Adrenal gland (tissue), 12 donors: ENCODE data around the gene NCK2. TPM values are rescaled to one million over a fixed set of nuclear protein-coding genes. Genes with fewer than 3 reads are reported as not detected.

Source experiments
- DNase-seq, 7 donors: peaks; one replicate each; pipeline ENCODE4 v3.0.0-alpha.2; 2019 to 2020
- H3K27ac ChIP-seq, 5 donors: fragments of 200-600 bp; sonication (generic) in 4 of 5; 1 replicate in 3 of 5; 2 replicates in 2 of 5; pipeline versions ENCODE4 v1.5.1 to v1.8.0; 2016 to 2020; ENCODE audit warnings: mild to moderate bottlenecking in 1 of 5
- H3K27me3 ChIP-seq: fragments of 200-600 bp; 2 replicates; pipeline ENCODE4 v1.8.0; 2021
- H3K36me3 ChIP-seq, 2 donors: fragments of 200-600 bp; replicated peaks in 1 of 2; 1 replicate in 1 of 2; 2 replicates in 1 of 2; pipeline versions ENCODE4 v1.5.1 to v1.8.0; 2018 to 2022
- H3K4me1 ChIP-seq, 2 donors: fragments of 200-600 bp; replicated peaks in 1 of 2; 1 replicate in 1 of 2; 2 replicates in 1 of 2; pipeline versions ENCODE4 v1.5.1 to v1.8.0; 2018 to 2021
- H3K4me3 ChIP-seq, 4 donors: fragments of 200-600 bp; sonication (generic) in 3 of 4; one replicate each; pipeline ENCODE4 v1.5.1; 2016 to 2018
- H3K9me3 ChIP-seq, 3 donors: fragments of 200-600 bp; sonication (generic) in 1 of 3; replicated peaks in 1 of 3; 1 replicate in 2 of 3; 2 replicates in 1 of 3; pipeline versions ENCODE4 v1.5.1 to v1.8.0; 2016 to 2021
- POLR2A ChIP-seq, 2 donors: fragments of 450-650 bp; IDR thresholded peaks; one replicate each; pipeline ENCODE4 v1.6.1; 2017; ENCODE audit warnings: antibody characterized with exemption in 2 of 2, mild to moderate bottlenecking in 2 of 2, moderate library complexity in 1 of 2
- WGBS, 4 donors: extraction: QIAGEN DNeasy Blood & Tissue Kit in 2 of 4; methylation state at CpG; one replicate each; pipeline versions ENCODE4 v1.1.5 to v1.1.7; 2013 to 2017; 5-methylcytosine and 5-hydroxymethylcytosine counted together
- intact Hi-C, 2 donors: fragments of 100-400 bp; cut with DNase I; formaldehyde crosslinking; loops; one replicate each; pipeline versions ENCODE4 v1.14.1 to v1.15.0; 2022 to 2023
- polyA plus RNA-seq, 3 donors: library from polyadenylated mRNA; stranded (reverse); fragments of 200-250 nt in 2 of 3; fragments of 350-450 nt in 1 of 3; fragmentation: Illumina TruSeq in 1 of 3; extraction: RNeasy Lipid Tissue Mini Kit (QIAGEN cat#74804) in 1 of 3; gene quantifications; one replicate each; pipeline ENCODE4 v1.2.3, GENCODE V29; 2013 to 2014
- total RNA-seq, 9 donors: library from RNA; depleted of rRNA in 4 of 9; stranded (reverse); fragments of >200 nt in 4 of 9; fragments of 120-200 nt in 1 of 9; fragmentation: NEBNext Ultra II Directional in 1 of 9; extraction: Animal tissue kit (Norgen Biotek cat#: 25700) in 1 of 9; gene quantifications; one replicate each; pipeline versions ENCODE4 v1.1.0 to v1.2.4, GENCODE V29; 2013 to 2023
- TF ChIP-seq, protein P1 (sequence below), 6 experiments: fragments of 450-650 bp in 4 of 6; fragments of 200-600 bp in 2 of 6; sonication (generic) in 1 of 6; IDR thresholded peaks; 1 replicate in 5 of 6; 2 replicates in 1 of 6; pipeline versions ENCODE4 v1.5.1 to v1.8.0; 2016 to 2021; ENCODE audit warnings: antibody characterized with exemption in 6 of 6, mild to moderate bottlenecking in 2 of 6, moderate library complexity in 1 of 6
- donor health status: healthy with polysubstance abuse.
- donor health status: Bipolar disorder and iron deficiency.
- donor health status: DM: yes; HTN: yes; CAD: no.
- donor health status: DM: no; HTN: no; CAD: no.
- donor health status: DM: no; HTN: no; CAD: no.
- donor health status: DM: yes; HTN: yes; CAD: no.

Gene NCK2
- total and polyA plus RNA-seq, 12 donors, result 13.7 to 56.0 (median 37.3) TPM

- H3K4me3 ChIP-seq, result no peak overlapping the region
- 89 to 92% (median 91%) methylated on average over 12 of the region's 12 CpGs for WGBS, 4 donors
- no peaks in the 10 kb centered on the region for H3K36me3 ChIP-seq
- H3K4me1 ChIP-seq, result peaks cover 5 to 17% of the 10 kb centered on the region in 2 donors
- H3K27ac ChIP-seq, result no peak overlapping the region
- intact Hi-C loops, result loop anchor here in 1 of 2 donors (10.0 kb wide), 1 partner anchor 92 kb away; no protein-coding TSS in a partner anchor
- H3K27me3 ChIP-seq, result no peaks in the 10 kb centered on the region
- DNase-seq, result no peak
- H3K9me3 ChIP-seq, result no peaks in the 10 kb centered on the region
- TF ChIP-seq, protein P1, sequence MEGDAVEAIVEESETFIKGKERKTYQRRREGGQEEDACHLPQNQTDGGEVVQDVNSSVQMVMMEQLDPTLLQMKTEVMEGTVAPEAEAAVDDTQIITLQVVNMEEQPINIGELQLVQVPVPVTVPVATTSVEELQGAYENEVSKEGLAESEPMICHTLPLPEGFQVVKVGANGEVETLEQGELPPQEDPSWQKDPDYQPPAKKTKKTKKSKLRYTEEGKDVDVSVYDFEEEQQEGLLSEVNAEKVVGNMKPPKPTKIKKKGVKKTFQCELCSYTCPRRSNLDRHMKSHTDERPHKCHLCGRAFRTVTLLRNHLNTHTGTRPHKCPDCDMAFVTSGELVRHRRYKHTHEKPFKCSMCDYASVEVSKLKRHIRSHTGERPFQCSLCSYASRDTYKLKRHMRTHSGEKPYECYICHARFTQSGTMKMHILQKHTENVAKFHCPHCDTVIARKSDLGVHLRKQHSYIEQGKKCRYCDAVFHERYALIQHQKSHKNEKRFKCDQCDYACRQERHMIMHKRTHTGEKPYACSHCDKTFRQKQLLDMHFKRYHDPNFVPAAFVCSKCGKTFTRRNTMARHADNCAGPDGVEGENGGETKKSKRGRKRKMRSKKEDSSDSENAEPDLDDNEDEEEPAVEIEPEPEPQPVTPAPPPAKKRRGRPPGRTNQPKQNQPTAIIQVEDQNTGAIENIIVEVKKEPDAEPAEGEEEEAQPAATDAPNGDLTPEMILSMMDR (IDR thresholded peaks at IDR 0.05), result no peak
- TF ChIP-seq POLR2A (IDR thresholded peaks at IDR 0.05), result no peak
Observed at GRCh38 chr2:105782646-105783045, 37.9 kb downstream of the NCK2 start.

DNA sequence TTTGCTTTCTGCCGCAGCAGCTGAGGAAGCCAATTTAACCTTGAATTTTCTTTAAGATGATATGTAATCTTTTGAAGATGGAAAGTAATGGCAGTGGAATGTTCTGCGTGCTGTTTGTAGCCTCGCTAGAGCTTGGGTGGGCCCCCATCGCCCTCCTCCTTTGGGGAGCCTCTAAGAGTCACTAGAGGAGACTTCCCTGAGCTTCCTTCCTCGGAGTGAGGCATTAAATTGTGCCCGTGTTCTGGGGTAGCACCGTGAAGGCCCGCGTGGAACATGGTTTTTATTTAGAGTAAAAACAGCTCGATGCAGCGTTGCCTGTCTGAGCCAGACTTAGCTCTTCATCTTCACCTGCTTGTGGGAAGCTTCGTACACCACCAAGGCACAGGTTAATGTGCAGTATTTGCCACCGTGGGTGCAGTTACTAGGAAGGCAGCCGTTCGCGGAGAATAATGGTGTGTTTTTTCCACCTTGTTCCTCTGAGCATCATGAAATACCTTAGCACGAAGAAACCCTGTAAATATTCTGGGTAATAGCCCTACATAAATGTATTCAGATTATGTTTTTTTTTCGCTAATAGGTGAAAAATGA lies 38.5 kb downstream of the NCK2 start:
- WGBS, 4 donors, result 87 to 91% (median 91%) methylated on average over 18 of the region's 18 CpGs

GRCh38 chr2:105783972-105784371 lies 39.3 kb downstream of the NCK2 start:
- H3K4me3 ChIP-seq, result no peak overlapping the region
- no peak overlapping the region for H3K27ac ChIP-seq
- no peak for DNase-seq
- WGBS, 4 donors, result 90 to 97% (median 93%) methylated on average over 9 to 10 of the region's 10 CpGs
- no peaks in the 10 kb centered on the region for H3K9me3 ChIP-seq
- TF ChIP-seq, protein P1 (IDR thresholded peaks at IDR 0.05), result no peak
- TF ChIP-seq POLR2A (IDR thresholded peaks at IDR 0.05), result no peak
- H3K27me3 ChIP-seq, result no peaks in the 10 kb centered on the region
- H3K4me1 ChIP-seq, result peaks cover 9 to 30% of the 10 kb centered on the region in 2 donors
- no peaks in the 10 kb centered on the region for H3K36me3 ChIP-seq
- intact Hi-C loops, result loop anchor here in 1 of 2 donors (10.0 kb wide), 1 partner anchor 91 kb away; no protein-coding TSS in a partner anchor

More for the DNA sequence above, 38.5 kb downstream of the NCK2 start:
- H3K27ac ChIP-seq, result no peak overlapping the region
- no peaks in the 10 kb centered on the region for H3K9me3 ChIP-seq
- no peaks in the 10 kb centered on the region for H3K36me3 ChIP-seq
- peaks cover 5 to 22% of the 10 kb centered on the region in 2 donors for H3K4me1 ChIP-seq
- DNase-seq, result no peak
- intact Hi-C loops, result loop anchor here in 1 of 2 donors (10.0 kb wide), 1 partner anchor 92 kb away; no protein-coding TSS in a partner anchor
- TF ChIP-seq, protein P1 (IDR thresholded peaks at IDR 0.05), result no peak
- TF ChIP-seq POLR2A (IDR thresholded peaks at IDR 0.05), result no peak
- H3K27me3 ChIP-seq, result no peaks in the 10 kb centered on the region
- no peak overlapping the region for H3K4me3 ChIP-seq

DNA sequence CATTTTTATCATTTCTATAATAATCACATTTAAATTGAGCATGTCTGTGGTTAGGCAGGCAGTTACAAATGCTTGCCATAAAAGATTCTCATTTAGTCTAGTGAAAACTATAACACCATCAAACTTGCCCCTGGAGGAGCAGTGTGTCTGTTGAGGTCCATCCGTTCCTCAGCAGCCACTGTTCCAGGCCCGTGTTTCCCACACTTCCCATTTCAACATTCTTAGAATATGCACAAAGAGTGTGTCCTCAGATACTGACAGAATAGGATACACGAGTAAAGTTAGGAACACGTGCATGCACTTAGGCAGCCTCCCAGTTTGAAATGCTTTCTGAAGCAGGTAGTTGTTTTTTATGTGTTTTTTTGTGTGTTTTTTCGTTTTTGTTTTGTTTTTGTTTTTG lies 39.9 kb downstream of the NCK2 start:
- H3K4me3 ChIP-seq, result no peak overlapping the region
- no peak for TF ChIP-seq POLR2A (IDR thresholded peaks at IDR 0.05)
- TF ChIP-seq, protein P1 (IDR thresholded peaks at IDR 0.05), result no peak
- H3K4me1 ChIP-seq, result peaks cover 9 to 36% of the 10 kb centered on the region in 2 donors
- no peaks in the 10 kb centered on the region for H3K36me3 ChIP-seq
- no peak for DNase-seq
- intact Hi-C loops, result loop anchor here in 1 of 2 donors (10.0 kb wide), 1 partner anchor 90 kb away; no protein-coding TSS in a partner anchor
- H3K9me3 ChIP-seq, result no peaks in the 10 kb centered on the region
- H3K27ac ChIP-seq, result no peak overlapping the region
- 75 to 78% (median 76%) methylated on average over 5 of the region's 5 CpGs for WGBS, 4 donors
- H3K27me3 ChIP-seq, result no peaks in the 10 kb centered on the region
